CMK (cell line): Measurements from ENCODE around the gene DCLK2.

Source experiments
- DNase-seq: peaks from one replicate; pipeline ENCODE4 v3.0.0-alpha.2; 2010; ENCODE audit warnings: low read depth

Gene DCLK2

DNA sequence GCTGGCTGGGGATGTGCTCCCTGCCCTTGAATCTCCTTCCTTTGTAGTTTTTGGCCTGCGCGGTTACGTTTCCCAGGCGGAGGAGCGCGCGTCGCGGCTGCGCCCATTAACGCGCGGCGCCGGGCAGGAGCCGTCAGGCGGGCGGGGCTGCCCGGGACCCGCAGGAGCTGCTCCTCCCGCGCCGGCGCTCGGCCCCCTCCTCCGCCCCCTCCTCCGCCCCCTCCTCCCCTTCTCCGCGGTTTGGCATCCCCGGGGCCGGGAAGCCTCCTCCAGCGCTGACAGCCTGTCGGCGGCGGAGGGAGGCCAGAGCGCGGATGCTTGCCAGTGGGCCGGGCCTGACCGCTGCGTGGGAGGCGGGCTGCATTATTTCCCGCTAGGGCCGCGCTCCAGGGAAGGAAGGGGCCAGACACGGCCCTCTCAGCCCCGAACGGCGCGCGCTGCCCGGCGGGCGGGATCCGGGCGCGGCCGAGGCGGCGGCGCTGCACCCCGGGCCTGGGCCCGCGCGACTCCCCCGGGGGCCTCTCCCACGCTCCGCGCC, at the start of gene DCLK2:
TSS of gene DCLK2 (plus strand) at position 405 of the 538 bp plus-strand sequence. CDS start 583 bp downstream, outside the sequence.
- peak; percentile 25 for DNase-seq

DNA sequence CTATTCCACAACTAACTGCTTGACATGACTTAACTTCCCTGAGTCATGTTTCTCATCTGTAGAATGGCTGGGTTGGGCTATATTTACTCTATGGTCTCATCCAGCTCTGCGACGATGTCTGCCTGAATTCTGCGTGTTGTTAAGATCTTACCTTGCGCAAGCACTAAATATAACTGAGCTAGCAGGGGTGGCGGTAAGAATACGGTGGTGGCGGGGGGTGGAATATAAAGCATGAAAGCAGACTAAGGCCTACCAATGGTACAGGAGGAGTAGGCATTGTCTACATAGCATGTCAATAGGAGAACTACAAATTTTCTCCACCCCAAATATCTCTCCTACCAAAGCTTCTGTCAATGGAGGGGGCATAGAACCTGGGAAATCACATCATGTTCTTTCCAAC, 45.7 kb upstream of the DCLK2 start:
- DNase-seq = no peak

DNA sequence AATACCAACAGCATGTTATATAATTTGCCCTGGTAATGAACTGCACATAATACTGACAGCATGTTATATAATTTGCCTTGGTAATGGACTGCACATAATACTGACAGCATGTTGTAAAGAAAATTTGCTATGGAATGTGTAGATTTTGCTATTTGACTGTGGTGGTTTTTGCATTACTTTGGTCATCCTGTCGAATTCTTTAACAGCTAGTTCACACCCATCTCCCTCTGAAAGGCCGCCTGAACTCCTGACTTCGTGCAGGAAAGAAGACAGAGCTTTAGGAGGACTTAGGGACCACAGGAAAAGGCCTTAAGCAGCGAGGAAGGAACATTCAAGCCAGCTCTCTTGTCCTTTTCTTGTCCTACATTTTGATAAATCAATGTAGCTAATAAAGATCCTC, 45.2 kb upstream of the DCLK2 start:
- no peak for DNase-seq

- no peak for DNase-seq
These were observed 44.3 kb upstream of the DCLK2 start for GRCh38 chr4:150033901-150034300.

DNA sequence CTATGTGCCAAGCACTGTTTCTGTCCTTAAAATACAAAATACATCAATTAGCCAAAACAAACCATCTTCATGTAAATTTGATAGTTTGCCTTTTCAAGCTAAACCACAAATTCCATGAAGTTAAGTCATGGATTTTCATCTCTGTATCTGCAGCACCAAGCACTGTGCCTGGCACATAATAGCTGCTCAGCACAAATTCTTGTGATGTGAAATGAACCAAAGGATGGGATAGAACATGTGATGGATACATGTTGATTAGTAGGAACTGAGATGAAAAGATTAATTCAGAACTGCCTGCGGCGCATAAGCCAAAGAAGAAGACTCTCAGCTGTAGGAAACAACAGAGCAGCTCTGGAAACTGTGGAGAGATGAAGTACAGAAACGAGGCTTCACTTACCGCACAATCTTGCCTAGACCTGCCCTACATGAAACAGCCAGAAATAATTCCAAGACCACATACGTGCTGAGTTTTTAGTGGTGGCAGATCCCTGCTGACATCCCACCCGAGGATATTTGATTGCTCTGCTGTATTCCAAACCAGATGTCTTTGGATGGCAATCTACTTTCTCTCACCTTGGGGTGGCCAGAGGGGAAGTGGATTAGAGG, 40.9 kb upstream of the DCLK2 start:
- DNase-seq = no peak

DNA sequence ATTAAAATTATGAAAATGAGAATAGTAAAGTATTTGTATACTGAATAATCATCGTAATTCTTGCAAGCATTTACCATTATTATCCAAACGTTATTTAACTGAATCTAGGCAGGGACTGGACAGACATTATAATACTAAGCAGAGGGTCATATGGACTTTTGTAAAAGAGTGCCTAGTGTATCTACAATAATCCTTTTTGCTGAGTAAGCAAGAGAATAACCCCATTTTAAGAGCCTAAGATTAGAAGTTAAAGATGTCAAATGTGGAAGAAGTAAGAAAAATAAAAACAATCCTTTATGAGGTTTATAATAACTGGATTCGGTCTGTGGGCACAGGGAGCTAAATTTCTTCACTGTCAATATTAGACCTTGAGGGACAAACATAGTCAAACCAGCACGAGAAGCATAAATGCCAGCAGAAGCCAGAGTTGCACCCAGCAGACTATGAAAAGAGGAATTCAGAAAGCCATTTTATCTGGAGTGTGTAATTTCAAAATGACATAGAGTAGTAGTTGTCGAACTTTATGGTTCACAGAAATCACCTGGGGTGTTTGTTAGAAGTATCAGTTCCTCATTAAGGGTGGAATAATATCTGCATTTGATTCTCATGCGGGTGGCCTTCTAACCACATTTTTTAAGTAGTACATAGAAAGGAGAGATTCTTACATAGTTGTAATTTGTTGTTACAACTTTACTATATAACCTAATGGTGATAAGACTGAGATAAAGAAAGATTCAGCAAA, 39.7 kb upstream of the DCLK2 start:
- DNase-seq = no peak

- DNase-seq = no peak
These were observed 38.7 kb upstream of the DCLK2 start for GRCh38 chr4:150039274-150040127.

GRCh38 chr4:150044517-150044916, 33.7 kb upstream of the DCLK2 start:
- DNase-seq = no peak

GRCh38 chr4:150045410-150045809, 32.8 kb upstream of the DCLK2 start:
- DNase-seq = no peak

GRCh38 chr4:150046728-150047217, 31.5 kb upstream of the DCLK2 start:
- DNase-seq = no peak

DNA sequence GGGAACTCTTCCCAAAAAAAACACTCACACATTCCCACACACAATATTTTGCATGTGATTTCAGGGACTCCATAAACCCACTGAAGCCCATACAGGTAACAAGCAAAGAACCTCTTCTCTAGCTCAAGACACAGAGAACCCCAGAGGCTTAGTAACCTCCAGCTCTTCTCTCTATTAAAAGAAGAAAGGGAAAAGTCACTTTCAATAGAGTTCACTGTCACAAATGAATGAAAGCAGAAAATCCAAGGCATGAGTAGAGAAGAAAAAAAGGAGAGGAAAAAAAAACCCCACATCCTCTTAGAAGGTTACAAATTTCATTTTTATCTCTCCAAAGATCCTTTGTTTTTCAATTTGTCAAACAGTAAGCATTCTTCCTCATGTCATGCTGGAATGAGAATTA, 30.7 kb upstream of the DCLK2 start:
- no peak for DNase-seq

- DNase-seq = no peak
These were observed 28.6 kb upstream of the DCLK2 start for GRCh38 chr4:150049682-150050081.

DNA sequence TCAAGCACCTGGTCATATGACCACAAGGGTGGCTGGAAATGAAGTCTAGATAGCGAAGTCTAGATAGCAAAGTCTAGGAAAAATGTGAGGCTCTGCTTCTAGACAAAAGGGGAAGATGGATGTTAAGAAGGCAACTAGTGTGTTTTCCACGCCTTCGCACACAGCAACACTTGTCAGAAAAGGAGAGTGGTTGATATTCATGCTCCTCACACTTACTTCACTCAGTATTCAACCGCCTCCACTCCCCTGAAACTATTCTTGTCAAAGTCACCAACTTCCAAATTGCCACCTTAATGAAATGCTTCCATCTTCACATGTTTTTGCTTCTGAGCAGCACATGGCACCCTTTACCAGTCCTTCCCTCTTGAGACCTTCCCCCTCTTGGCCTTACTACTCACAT, 27.7 kb upstream of the DCLK2 start:
- no peak for DNase-seq

- DNase-seq = no peak
These were observed 27.1 kb upstream of the DCLK2 start for GRCh38 chr4:150051111-150051510.

GRCh38 chr4:150055467-150055866, 22.8 kb upstream of the DCLK2 start:
- no peak for DNase-seq

DNA sequence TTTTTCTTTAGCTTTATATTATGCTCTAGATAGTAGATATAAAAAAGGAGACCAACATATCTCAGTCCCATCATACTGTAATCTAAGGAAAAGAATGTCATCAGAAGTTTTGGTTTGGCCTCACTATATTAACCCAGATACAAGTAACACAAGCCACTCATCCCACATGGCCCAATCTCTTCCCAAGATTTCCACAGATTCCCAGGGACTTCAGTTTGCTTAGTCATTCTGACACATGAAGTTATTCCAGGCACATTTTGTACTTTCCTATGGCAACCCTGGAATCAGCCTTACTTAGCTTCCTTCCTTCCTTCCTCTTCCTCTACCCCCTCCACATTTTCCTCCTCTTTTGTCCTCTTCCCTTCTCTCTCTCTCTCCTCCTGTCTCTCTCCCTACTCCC, 21.7 kb upstream of the DCLK2 start:
- no peak for DNase-seq

GRCh38 chr4:150061086-150061776, 17.0 kb upstream of the DCLK2 start:
- no peak for DNase-seq

DNA sequence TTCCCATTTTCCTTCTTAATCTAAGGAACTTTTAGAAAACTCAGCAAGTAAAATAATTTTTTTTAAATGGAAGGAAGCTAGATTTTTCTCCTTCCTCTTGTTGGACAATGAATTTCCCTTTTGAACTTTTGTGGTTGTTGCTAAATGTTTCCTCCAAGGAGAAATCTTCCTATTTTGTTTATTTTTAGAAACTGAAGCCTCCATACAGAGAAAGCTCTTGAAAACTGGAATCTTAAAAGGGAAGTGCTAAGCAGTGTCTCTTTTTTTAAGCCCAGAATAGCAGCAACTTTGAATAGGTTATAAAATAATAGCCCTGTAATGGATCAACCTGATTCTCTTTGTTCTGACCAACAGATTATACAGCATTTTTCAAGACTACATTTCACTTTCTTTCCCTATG, 15.1 kb upstream of the DCLK2 start:
- no peak for DNase-seq

DNA sequence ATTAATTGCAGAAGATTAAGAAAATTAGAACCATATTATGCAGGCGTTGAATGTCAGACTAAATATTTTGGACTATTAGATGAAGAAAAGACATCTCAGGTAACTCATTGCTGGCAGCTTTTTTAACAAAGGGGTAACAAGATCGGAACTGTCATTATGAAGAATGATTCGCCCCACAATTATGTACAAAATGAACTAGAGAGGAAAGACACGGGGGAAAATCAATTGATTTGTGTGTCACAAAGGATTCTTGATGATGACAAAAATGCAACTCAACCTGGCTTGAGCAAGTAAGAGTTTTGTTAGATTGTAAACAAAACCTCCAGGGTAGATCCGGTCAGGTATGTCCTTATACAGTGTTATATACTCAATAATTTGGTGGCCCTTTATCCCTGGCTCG, 12.5 kb upstream of the DCLK2 start:
- DNase-seq = no peak

GRCh38 chr4:150067859-150068258, 10.4 kb upstream of the DCLK2 start:
- DNase-seq = no peak

- DNase-seq = no peak
These were observed 9.8 kb upstream of the DCLK2 start for GRCh38 chr4:150068300-150068960.
